NCI-H187 treated with DMSO at 0.1 percent for 48 hours (cell line): ENCODE data around the gene CEP95.
"Not testable (repeated sequence)": the region's sequence is repeated elsewhere in the genome, so short reads cannot be mapped to it uniquely, and the experiment has no call there.

ENCODE experiments used
- DNase-seq: peaks from one replicate; lab custom pipeline; 2025; lab: John Stamatoyannopoulos, UW

CEP95 gene

DNA sequence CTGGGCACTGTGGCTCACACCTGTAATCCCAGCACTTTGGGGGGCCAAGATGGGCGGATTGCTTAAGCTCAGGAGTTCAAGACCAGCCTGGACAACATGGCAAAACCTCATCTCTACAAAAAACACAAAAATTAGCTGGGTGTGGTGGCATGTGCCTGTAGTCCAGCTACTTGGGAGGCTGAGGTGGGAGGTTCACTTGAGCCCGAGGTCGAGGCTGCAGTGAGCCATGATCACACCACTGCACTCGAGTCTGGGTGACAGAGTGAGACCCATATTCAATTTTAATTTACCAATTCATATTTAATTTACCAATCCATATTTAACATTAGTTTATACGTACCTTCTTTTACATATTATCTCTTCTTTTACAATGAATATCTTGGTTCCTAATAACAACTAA, 11.5 kb upstream of the CEP95 start:
- not testable (repeated sequence) for DNase-seq

DNA sequence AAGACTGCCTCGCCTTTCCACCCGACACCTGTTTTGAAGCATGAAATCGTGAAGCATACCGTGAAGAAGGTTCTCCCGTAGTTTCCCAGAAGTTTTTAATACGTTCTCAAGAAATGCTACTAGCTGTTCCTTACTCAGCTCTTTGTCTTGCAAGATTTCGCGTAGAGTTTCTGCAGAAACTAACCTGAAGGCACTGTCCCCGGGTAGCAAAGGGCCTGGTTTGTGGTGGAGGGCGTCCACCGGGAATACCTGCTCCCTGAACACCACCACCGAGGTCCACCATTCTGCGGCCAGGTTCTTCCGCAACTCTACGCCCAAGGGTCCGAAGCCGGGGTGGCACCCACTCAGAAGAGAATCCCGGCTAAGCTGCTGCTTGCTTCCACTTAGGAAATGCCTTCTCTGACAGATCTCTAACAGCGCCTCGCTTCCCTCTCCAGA, 10.4 kb upstream of the CEP95 start:
- no peak for DNase-seq

- peak; percentile 64 for DNase-seq
Observed at GRCh38 chr17:64496786-64497564, 9.8 kb upstream of the CEP95 start, which contains the start of gene POLG2. Gene POLG2 (minus strand): TSS chr17:64497054. CDS start chr17:64496968, 86 bp downstream.

DNA sequence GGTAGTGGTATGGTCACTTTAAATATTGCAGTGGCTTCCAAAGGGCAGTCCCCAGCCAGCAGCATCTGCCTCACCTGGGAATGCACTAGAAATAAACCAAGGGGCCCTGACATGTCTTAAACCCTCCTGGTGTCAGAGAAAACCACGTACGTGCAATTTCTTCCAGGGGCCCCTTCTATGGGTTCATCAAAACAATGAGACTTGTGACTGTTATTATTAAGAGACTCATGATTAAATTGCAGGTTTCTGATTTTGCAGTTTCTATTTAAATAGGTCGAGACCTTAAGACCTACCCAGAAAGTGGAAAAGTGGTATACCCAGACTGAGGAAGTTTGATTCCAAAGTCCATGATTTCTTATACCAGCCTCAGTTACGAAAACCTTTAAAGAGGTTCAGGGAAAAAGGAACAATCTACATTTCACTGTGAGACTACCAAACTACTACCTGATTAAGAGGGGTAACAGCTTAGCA, 9.2 kb upstream of the CEP95 start:
- DNase-seq: no peak

DNA sequence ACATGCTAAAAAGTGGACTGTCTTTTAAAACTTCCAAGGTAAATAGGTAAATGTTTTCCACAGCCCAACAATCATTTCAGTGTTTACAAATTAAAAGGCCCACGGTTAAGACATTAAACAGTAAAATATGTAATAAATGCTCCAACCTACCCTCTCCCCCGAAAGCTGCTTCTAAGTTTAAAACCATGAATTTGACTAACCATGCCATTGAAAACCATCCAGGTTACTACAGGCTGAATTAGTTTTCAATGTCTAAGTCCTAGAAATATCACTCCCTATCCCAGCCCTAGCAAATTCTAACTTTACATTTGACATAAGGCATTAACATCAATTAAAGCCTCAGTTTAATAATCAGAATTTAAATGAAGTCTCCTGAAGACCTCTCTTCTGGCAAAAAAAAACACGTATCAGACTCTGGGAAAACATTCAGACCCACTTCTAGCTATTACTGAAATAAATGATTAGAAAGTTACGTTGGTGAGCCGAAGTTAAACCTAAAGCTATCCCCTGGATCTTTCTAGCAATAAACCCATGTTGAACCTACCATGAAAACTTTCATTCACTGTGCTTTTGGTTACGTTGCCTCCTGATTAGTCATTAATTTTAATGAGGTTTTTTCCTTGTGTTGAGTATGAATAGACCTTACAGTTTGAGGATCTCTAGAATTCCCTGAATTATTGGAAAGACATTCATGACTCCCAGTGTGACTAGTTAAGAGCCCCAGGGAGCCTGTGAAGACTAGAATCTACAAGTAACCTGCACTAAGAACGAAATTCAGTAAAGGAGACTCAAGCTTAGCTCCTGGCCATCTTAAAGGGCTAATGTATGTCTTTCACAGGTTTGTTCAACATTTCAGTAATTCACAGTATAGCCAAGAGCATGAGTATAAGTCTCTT, 8.2 kb upstream of the CEP95 start:
- no peak for DNase-seq

DNA sequence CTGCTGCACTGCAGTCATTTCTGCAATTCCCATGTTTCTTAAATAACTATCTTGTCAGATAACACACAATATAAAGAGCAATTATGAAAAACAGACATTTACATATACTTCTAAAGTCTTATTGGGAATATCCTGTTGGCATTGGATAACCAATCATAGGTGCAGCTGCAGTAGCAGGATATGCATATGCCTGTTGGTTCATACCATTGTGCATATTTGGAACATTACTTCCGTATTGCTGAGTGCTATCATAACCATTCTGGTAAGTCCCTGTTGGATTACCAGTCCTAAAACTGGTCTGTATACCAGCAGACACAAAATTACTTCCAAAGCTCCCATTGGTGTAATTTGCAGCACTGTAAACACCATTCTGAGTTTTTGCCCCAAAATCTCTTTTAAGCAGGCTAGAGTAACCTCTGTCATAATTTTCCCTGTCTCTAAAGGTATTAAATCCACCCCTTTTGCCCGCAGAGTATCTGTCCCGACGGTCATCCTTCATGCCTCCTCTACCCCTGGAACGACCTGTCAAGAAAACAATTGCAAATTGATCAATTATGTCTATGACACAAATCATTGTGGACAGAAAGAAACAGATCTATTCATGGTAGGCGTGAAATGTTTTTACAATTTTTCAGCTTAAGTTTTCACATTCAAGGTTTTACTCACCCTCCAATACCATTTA, 6.8 kb upstream of the CEP95 start:
- no peak for DNase-seq

DNA sequence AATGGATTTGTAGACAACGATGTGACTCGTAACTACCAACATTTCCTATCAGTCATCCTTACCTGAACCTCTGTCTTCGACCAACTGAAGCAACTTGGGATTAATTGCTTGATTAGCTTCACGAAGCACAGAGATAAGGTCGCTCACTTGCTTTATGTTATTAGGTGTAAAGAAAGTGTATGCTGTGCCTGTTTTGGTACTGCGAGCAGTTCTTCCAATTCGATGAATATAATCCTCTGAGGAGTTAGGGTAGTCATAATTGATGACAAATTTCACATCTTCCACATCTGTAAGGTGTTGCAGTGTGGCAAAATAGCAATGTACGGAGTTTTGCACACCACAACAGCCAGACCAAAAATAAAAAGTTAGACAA, 6.3 kb upstream of the CEP95 start:
- no peak for DNase-seq

DNA sequence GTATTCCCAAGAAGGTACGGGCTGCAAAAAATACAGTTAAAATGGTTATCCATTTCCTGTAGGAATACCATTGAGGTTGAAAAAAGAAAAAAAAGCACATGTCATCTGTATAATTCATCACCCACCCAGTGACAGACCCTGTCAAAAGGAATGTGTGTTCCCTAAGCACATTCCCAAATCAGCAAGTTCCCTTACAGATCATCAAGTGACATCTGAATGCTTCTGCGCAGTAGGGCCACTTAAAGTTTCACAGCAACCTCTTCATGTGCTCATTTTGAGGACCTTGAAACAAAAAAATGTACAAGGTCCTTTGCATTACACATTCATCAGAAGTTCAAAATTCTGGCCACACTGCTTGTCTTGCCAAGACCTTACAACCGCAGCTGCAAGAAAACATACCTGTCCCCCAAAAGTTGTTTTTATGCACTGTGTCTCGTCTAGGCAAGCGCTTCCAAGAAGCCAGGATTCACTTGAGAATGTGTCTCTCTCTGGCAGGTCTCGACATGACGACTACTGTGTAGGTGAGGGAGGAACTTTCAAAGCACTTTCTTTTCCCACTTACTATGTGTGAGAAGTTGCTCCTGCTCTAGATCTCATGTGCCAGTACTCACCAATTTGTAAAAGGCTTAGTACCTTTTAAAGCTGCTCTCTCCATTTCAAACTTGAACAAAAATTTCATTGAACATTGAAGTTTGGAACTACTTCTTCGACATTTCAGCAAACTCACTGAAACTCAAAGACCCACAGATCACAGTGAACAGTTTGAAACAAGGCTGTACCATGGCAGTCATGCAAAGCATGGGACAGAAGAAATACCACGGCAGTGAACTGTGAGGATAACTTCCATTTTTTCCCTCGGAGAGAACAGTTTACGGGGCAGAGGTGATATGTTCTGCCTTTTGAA, 5.7 kb upstream of the CEP95 start:
- DNase-seq: no peak

GRCh38 chr17:64502021-64502420, 4.8 kb upstream of the CEP95 start:
- DNase-seq: no peak

- no peak for DNase-seq
Observed at GRCh38 chr17:64502809-64503208, 4.0 kb upstream of the CEP95 start.

- DNase-seq: no peak
Observed at GRCh38 chr17:64503341-64503740, 3.4 kb upstream of the CEP95 start.

DNA sequence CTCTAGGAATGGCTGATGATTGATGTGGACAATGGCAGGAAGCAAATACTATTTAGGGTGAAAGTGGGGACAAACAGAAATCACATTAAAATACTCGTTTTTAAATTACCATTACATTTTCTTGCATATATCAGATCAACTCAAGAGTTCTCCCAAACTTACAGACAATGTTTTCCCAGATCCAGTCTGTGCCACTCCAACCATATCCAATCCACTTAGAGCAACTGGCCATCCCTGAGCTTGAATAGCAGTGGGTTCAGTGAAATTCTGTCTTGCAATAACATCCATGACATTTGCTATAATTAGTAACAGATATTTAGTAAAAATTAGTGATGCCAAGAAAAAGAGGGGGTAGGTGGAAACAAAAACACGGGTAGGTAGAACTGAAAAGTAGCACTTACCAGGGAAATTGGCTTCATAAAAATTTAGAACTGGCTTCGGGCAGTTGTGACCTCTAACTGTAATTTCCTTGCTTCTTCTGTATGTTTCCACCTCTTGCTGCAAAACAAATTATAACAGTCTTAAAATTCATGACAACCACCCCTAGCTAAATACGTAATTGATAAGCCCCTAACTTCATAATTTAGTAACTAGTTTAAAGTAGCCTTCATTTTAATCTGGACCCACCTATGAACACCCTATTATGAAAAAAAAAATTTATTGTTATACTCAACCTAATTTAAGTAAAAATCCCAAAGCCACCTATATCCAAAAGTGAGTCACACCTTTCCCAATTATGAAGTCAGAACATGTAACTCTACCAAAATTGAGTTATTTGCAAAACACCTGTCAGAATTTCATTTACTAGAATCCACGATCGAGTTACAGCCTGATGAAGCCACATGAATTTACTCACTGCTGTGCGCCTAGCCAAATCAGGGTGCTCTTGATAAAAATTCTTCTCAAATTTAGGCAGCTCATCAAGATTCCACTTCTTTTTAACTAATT, 2.7 kb upstream of the CEP95 start:
- DNase-seq: no peak

DNA sequence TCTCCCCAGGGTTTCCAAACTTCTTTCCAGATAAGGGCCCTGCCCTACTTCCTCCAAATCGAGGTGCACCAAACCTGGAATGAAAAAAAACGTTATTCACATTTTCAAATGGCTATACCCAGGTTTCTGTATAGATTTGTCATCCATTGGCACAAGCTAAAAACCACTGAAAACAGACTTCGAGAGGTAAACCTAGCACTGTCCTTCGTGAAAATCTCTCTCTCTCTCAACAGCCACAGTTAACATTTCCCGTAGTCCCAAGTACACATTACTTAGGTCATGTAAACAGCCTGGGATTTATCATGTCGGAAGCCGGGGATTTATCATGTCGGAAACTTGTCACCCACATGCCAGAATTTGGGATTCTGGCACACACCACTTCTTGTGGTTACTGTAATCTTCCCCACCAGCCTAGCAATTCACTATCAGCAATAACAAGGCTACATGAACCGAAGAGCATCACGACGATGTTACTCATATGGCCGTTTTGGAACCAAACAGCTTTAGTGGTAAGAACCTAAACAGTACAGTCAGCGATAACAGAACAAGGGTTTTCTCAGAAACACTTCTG, 1.9 kb upstream of the CEP95 start:
- DNase-seq: no peak

DNA sequence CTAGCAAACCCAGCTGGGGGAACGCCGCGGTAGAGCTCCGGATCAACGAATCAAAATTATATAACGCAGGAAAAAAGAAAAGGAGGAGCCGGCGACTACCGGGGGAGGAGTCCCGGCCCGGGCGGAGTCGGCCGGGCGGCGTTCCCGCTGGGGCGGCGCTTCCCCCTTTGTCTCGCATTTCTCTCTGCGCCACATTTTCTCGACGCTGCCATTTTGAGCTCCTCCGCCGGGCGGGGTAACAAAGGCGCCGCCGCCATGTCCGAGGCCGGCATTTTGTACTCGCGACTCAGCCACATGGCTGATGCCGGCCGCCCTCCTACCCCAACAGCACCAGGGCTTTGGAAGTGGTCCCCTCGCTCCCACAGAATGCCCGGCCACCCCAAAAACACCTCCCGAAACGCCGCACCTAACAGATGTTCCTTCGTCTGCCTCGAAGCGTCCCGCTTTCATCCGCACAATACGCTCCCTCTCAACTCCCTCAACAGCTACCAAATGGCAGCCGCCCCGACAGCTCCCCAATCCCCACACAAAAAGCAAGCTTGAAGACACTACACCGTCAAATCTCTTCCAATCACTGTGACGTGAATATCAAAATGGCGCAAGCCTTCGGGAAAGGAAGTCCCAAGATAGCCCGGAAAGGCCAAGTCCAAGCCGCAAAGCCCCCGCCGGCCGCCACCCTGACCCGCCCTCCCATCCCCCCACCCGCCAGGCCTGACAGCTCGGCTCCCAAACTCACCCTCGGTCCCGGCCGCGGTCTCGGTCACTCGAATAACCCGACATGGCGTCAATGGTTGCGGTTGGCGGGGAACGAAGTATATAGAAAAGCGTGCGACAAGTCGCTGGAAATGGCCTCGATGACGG, 1.2 kb upstream of the CEP95 start:
- DNase-seq: peak; percentile 10

- DNase-seq: peak; percentile 92
Observed at GRCh38 chr17:64506201-64506575, 589 bp upstream of the CEP95 start, which contains the start of gene DDX5. Gene DDX5 (minus strand): TSS chr17:64506289. CDS start chr17:64506119, 170 bp downstream.

DNA sequence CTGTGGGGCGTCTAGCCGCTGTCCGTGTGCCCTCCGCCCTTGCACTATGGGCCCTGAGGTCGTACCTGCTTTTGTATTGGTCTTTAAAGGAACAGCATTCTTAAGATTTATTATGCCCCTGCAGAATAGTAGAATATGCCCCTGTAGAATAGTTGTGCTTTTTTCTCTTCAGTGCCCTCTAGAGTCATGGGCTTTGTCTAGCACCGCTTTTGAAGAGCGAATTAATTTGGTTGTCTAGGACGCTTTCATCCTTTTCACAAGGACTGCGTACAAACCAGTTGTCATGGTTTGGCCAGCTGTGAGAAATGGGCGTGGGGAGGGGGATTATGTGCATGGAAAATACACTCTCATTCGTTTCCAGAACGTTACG, 621 bp downstream of the CEP95 start:
- no peak for DNase-seq

- DNase-seq: no peak
Observed at GRCh38 chr17:64508683-64509082, 1.9 kb downstream of the CEP95 start.

GRCh38 chr17:64509179-64509578, 2.4 kb downstream of the CEP95 start:
- DNase-seq: no peak

- no peak for DNase-seq
Observed at GRCh38 chr17:64515419-64515818, 8.6 kb downstream of the CEP95 start.
